Tibial nerve (tissue), 4 donors: ENCODE results near the gene DAAM2. TPM values are rescaled to one million over a fixed set of nuclear protein-coding genes. Genes with fewer than 3 reads are reported as not detected.

ENCODE experiments used
- DNase-seq, 2 donors: peaks; one replicate each; pipeline ENCODE4 v3.0.0-alpha.2; 2019; ENCODE audit warnings: low spot score in 2 of 2
- H3K27ac ChIP-seq, 4 donors: fragments of 200-600 bp; sonication (generic) in 3 of 4; one replicate each; pipeline ENCODE4 v1.5.1; 2017 to 2019; ENCODE audit warnings: mild to moderate bottlenecking in 1 of 4
- H3K27me3 ChIP-seq, 2 donors: fragments of 200-600 bp; sonication (generic) in 1 of 2; one replicate each; pipeline versions ENCODE4 v1.5.1 to v1.6.0; 2017 to 2019
- H3K36me3 ChIP-seq, 3 donors: fragments of 200-600 bp; sonication (generic); one replicate each; pipeline ENCODE4 v1.5.1; 2018 to 2019
- H3K4me1 ChIP-seq, 4 donors: fragments of 200-600 bp; sonication (generic) in 3 of 4; one replicate each; pipeline ENCODE4 v1.5.1; 2017 to 2019
- H3K4me3 ChIP-seq, 4 donors: fragments of 200-600 bp; sonication (generic) in 3 of 4; one replicate each; pipeline ENCODE4 v1.5.1; 2017 to 2019; ENCODE audit warnings: mild to moderate bottlenecking in 1 of 4, moderate library complexity in 1 of 4
- H3K9me3 ChIP-seq, 4 donors: fragments of 200-600 bp; sonication (generic) in 3 of 4; one replicate each; pipeline ENCODE4 v1.5.1; 2017 to 2019
- CTCF ChIP-seq, 5 experiments: fragments of 200-600 bp in 3 of 5; fragments of 450-650 bp in 2 of 5; sonication (generic) in 3 of 5; IDR thresholded peaks; one replicate each; pipeline ENCODE4 v1.5.1; 2016 to 2019; ENCODE audit warnings: antibody characterized with exemption in 5 of 5, mild to moderate bottlenecking in 3 of 5, moderate library complexity in 2 of 5
- EP300 ChIP-seq, 2 donors: sonication (generic); formaldehyde crosslinking; IDR thresholded peaks; one replicate each; pipeline ENCODE4 v1.6.1; 2017; ENCODE audit warnings: antibody characterized with exemption in 2 of 2, mild to moderate bottlenecking in 1 of 2
- POLR2A ChIP-seq, 2 donors: fragments of 450-650 bp; IDR thresholded peaks; one replicate each; pipeline ENCODE4 v1.6.1; 2017; ENCODE audit warnings: antibody characterized with exemption in 2 of 2, mild to moderate bottlenecking in 2 of 2, moderate library complexity in 2 of 2
- WGBS, 2 donors: methylation state at CpG; one replicate each; pipeline ENCODE4 v1.1.5; 2018; 5-methylcytosine and 5-hydroxymethylcytosine counted together
- total RNA-seq, 4 donors: library from RNA; depleted of rRNA; stranded (reverse); fragments of >200 nt; gene quantifications; one replicate each; pipeline ENCODE4 v1.1.0, GENCODE V29; 2016

DAAM2 gene
- total RNA-seq, 4 donors from 2014 or later = 73.9 to 133 (median 93.3) TPM

- peak overlapping the region; percentile 52 to 83 (median 70) for H3K4me3 ChIP-seq
- H3K27ac ChIP-seq = peak overlapping the region; percentile 85 to 96 (median 87)
- H3K36me3 ChIP-seq = peaks cover 0 to 7% (median 0%) of the 10 kb centered on the region in 3 donors
- H3K9me3 ChIP-seq = no peaks in the 10 kb centered on the region
- TF ChIP-seq POLR2A (IDR thresholded peaks at IDR 0.05) (no peak), CTCF (IDR thresholded peaks at IDR 0.05) (no peak), EP300 (IDR thresholded peaks at IDR 0.05) (peak in 1 of 2 donors; percentile 22)
- WGBS, 2 donors = 41 to 42% methylated on average over 5 of the region's 5 CpGs
- no peaks in the 10 kb centered on the region for H3K27me3 ChIP-seq
- H3K4me1 ChIP-seq = peaks cover 0 to 62% (median 26%) of the 10 kb centered on the region in 4 donors
- DNase-seq = no peak
Measured at GRCh38 chr6:39794231-39794630, 2.1 kb downstream of the DAAM2 start.

- TF ChIP-seq CTCF (IDR thresholded peaks at IDR 0.05) (no peak), EP300 (IDR thresholded peaks at IDR 0.05) (no peak), POLR2A (IDR thresholded peaks at IDR 0.05) (no peak)
- H3K36me3 ChIP-seq = peaks cover 0 to 7% (median 0%) of the 10 kb centered on the region in 3 donors
- H3K27ac ChIP-seq = peak overlapping the region in 1 of 4 donors; percentile 0
- H3K27me3 ChIP-seq = no peaks in the 10 kb centered on the region
- no peaks in the 10 kb centered on the region for H3K9me3 ChIP-seq
- H3K4me1 ChIP-seq = peaks cover 0 to 79% (median 31%) of the 10 kb centered on the region in 4 donors
- 94 to 97% methylated on average over 2 of the region's 2 CpGs for WGBS, 2 donors
- DNase-seq = peak in 1 of 2 donors; percentile 2
- H3K4me3 ChIP-seq = no peak overlapping the region
Measured at GRCh38 chr6:39797751-39798150, 5.6 kb downstream of the DAAM2 start.

GRCh38 chr6:39800034-39801032, 8.2 kb downstream of the DAAM2 start:
- Histone ChIP-seq H3K27ac (no peak overlapping the region), H3K27me3 (no peaks in the 10 kb centered on the region)

GRCh38 chr6:39801456-39802251, 9.5 kb downstream of the DAAM2 start:
- no peaks in the 10 kb centered on the region for H3K27me3 ChIP-seq
- H3K9me3 ChIP-seq = no peaks in the 10 kb centered on the region
- peak overlapping the region in 2 of 4 donors; percentile 63 to 68 for H3K27ac ChIP-seq
- peaks cover 0 to 81% (median 19%) of the 10 kb centered on the region in 4 donors for H3K4me1 ChIP-seq
- DNase-seq = peak in 1 of 2 donors; percentile 17
- no peak for TF ChIP-seq CTCF (IDR thresholded peaks at IDR 0.05)
- no peak for TF ChIP-seq POLR2A (IDR thresholded peaks at IDR 0.05)
- TF ChIP-seq EP300 (IDR thresholded peaks at IDR 0.05) = peak in 1 of 2 donors; percentile 17
- 26 to 36% methylated on average over 11 of the region's 11 CpGs for WGBS, 2 donors
- H3K4me3 ChIP-seq = no peak overlapping the region
- peaks cover 0 to 7% (median 0%) of the 10 kb centered on the region in 3 donors for H3K36me3 ChIP-seq

More at GRCh38 chr6:39800034-39801032, 8.2 kb downstream of the DAAM2 start:
- peaks cover 0 to 82% (median 27%) of the 10 kb centered on the region in 4 donors for H3K4me1 ChIP-seq
- peaks cover 0 to 7% (median 0%) of the 10 kb centered on the region in 3 donors for H3K36me3 ChIP-seq
- H3K9me3 ChIP-seq = no peaks in the 10 kb centered on the region
- H3K4me3 ChIP-seq = no peak overlapping the region
- WGBS, 2 donors = 88% methylated on average over 10 of the region's 10 CpGs
- peak in 1 of 2 donors; percentile 4 for DNase-seq
- no peak for TF ChIP-seq CTCF (IDR thresholded peaks at IDR 0.05)
- TF ChIP-seq EP300 (IDR thresholded peaks at IDR 0.05) = no peak
- TF ChIP-seq POLR2A (IDR thresholded peaks at IDR 0.05) = no peak
